Measurements from ENCODE around the gene C15orf62. TPM values are rescaled to one million over a fixed set of nuclear protein-coding genes. Genes with fewer than 3 reads are reported as not detected.
A peak's percentile ranks its signal among the peaks of the same experiment; 100 is the strongest.

C15orf62 gene
- total RNA-seq, 1 donor from 2014 or later: not detected

- H3K4me3 ChIP-seq: no peak overlapping the region
- intact Hi-C loops (cut with DNase I): no loop called here
Observed at GRCh38 chr15:40803688-40804087, 33.9 kb downstream of the C15orf62 start.

GRCh38 chr15:40806672-40807027, 36.9 kb downstream of the C15orf62 start:
- Histone ChIP-seq H3K4me1 (peaks cover 0 to 18% of the 10 kb centered on the region in 2 donors), H3K27ac (peak overlapping the region; percentile 89 to 93), H3K4me3 (peak overlapping the region; percentile 77 to 88), H3K36me3 (peaks cover 0 to 13% of the 10 kb centered on the region in 2 donors), H3K27me3 (no peaks in the 10 kb centered on the region), H3K9me3 (no peaks in the 10 kb centered on the region)
- intact Hi-C loops (cut with DNase I): loop anchor here (1.0 to 5.0 kb wide), 3 partner anchors 51 to 114 kb away; partner anchors contain the start of genes RMDN3 and VPS18
- no peak for DNase-seq (ENCODE audit: low spot score in 2 of 2)
- TF ChIP-seq CTCF (IDR thresholded peaks at IDR 0.05): no peak

More at GRCh38 chr15:40803688-40804087, 33.9 kb downstream of the C15orf62 start:
- no peak for DNase-seq (ENCODE audit: low spot score in 2 of 2)
- H3K36me3 ChIP-seq: peaks cover 0 to 3% of the 10 kb centered on the region in 2 donors
- no peak for TF ChIP-seq CTCF (IDR thresholded peaks at IDR 0.05)
- H3K9me3 ChIP-seq: no peaks in the 10 kb centered on the region
- no peaks in the 10 kb centered on the region for H3K27me3 ChIP-seq
- no peak overlapping the region for H3K27ac ChIP-seq
- H3K4me1 ChIP-seq: peaks cover 0 to 17% of the 10 kb centered on the region in 2 donors

DNA sequence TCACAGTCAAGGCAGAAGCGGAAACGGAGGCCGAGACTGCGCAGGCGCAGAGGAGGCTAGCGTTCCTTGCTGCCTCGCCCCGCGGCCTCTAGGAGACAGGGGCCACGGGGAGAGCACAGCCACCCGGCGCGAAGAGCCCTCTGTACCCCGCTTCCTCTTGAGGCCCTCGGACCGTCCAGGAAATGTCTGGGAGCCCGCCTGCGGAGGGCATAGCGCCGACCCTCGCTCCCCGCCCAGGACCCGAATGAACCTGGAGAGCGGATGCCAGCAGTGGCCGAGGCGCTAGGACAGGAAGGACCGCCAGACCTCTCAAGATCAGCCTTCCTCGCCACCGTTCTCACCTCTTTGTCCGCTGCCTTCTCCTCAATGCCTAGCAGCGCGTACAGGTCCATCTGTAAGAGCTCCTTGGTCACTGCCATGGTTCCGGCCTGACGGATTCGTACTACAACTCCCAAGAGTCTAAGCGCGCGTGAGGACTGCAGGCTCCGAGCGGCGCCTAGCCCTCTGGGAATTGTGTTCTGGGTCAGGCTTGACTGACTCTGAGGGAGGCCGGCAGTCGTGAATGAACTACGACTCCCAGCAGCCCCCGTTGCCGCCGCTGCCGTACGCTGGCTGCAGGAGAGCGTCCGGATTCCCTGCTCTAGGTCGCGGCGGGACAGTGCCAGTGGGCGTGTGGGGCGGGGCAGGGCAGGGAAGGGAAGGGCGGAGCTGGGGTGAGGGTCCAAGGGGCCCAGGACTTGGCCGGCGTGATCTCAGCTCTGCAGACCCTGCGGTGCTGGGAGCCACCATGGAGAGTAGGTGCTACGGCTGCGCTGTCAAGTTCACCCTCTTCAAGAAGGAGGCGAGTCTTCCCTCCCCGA, 37.5 kb downstream of the C15orf62 start, which contains the start of the genes DNAJC17 and ZFYVE19:
DNAJC17 (minus strand) TSS at position 446 of the 860 bp plus-strand sequence; CDS start at position 419, 27 bp downstream.
ZFYVE19 (plus strand) TSS at position 62 of the 860 bp plus-strand sequence; CDS start at position 563, 501 bp downstream.
- Histone ChIP-seq H3K4me3 (peak within 1 kb of the TSS; percentile 77 to 88), H3K27me3 (no peaks in the 10 kb centered on the region), H3K9me3 (no peaks in the 10 kb centered on the region), H3K36me3 (peaks cover 0 to 13% of the 10 kb centered on the region in 2 donors), H3K27ac (peak within 1 kb of the TSS; percentile 89 to 93), H3K4me1 (peaks cover 0 to 18% of the 10 kb centered on the region in 2 donors)
- intact Hi-C loops (cut with DNase I): loop anchor here (1.0 to 5.0 kb wide), 3 partner anchors 52 to 115 kb away; partner anchors contain the start of genes RMDN3 and VPS18
- TF ChIP-seq CTCF (IDR thresholded peaks at IDR 0.05): peak in 2 of 3 experiments; percentile 5 to 7
- peak; percentile 91 to 98 for DNase-seq (ENCODE audit: low spot score in 2 of 2)

- no peaks in the 10 kb centered on the region for H3K9me3 ChIP-seq
- peaks cover 0 to 18% of the 10 kb centered on the region in 2 donors for H3K4me1 ChIP-seq
- intact Hi-C loops (cut with DNase I): loop anchor here (1.0 to 5.0 kb wide), 3 partner anchors 53 to 116 kb away; partner anchors contain the start of genes RMDN3 and VPS18
Observed at GRCh38 chr15:40807888-40808461, 38.2 kb downstream of the C15orf62 start.

More at GRCh38 chr15:40807888-40808461, 38.2 kb downstream of the C15orf62 start:
- Histone ChIP-seq H3K27me3 (no peaks in the 10 kb centered on the region), H3K27ac (no peak overlapping the region), H3K4me3 (peak overlapping the region; percentile 77 to 88), H3K36me3 (peaks cover 0 to 17% of the 10 kb centered on the region in 2 donors)
- no peak for DNase-seq (ENCODE audit: low spot score in 2 of 2)
- no peak for TF ChIP-seq CTCF (IDR thresholded peaks at IDR 0.05)
